ENCODE data around the gene R3HDM1.

DNA sequence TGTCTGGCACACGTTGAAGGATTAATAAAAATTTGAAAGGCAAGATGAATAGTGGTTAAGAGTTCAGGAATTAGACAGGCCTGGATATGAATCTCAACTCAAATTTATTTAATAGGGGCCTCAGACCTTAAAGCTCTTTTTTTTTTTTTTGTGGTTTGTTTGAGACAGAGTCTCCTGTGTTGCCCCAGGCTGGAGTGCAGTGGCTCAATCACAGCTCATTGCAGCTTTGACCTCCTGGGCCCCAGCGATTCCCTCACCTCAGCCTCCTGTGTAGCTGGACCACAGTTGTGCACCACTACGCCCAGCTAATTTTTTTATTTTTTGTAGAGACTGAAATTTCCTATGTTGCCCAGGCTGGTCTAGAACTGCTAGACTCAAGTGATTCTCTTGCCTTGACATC, 3.3 kb upstream of the R3HDM1 start:
- TF ChIP-seq POLR2AphosphoS5 (IDR thresholded peaks at IDR 0.05) (no peak), POLR2A (IDR thresholded peaks at IDR 0.05) (no peak)
